B cell (primary cell): ENCODE measurements around the gene PRRT1.

Experiments
- CTCF ChIP-seq: fragments of 200-600 bp; IDR thresholded peaks from one replicate; pipeline ENCODE4 v1.8.0; 2022; ENCODE audit warnings: antibody characterized with exemption, mild to moderate bottlenecking
- EZH2 ChIP-seq: IDR thresholded peaks from 2 replicates; pipeline ENCODE4 v1.6.1; 2012; ENCODE audit warnings: borderline replicate concordance, low read depth, mild to moderate bottlenecking, moderate library complexity, low read length; ENCODE audit not compliant: insufficient read depth, poor library complexity, severe bottlenecking

GRCh38 chr6:32156891-32157290, 5.2 kb upstream of the PRRT1 start:
- TF ChIP-seq CTCF, result no peak
- no peak for TF ChIP-seq EZH2
